Right lobe of liver (tissue), 6 donors: ENCODE data around the gene NDUFS4. TPM values are rescaled to one million over a fixed set of nuclear protein-coding genes. Genes with fewer than 3 reads are reported as not detected.
"Not testable (repeated sequence)": the region's sequence is repeated elsewhere in the genome, so short reads cannot be mapped to it uniquely, and the experiment has no call there.

Experiments used
- ATAC-seq, 4 donors: fragments of 200-7000 bp; cut with Tn5 transposase; one replicate each; pipeline ENCODE4 v1.9.1; 2020; ENCODE audit warnings: mild to moderate bottlenecking in 4 of 4, moderate library complexity in 4 of 4
- DNase-seq, 3 donors: peaks; one replicate each; pipeline ENCODE4 v3.0.0-alpha.2; 2020
- H3K27ac ChIP-seq, 3 donors: fragments of 200-600 bp; one replicate each; pipeline ENCODE4 v1.8.0; 2022
- H3K27me3 ChIP-seq, 2 donors: fragments of 200-600 bp; one replicate each; pipeline ENCODE4 v1.8.0; 2022
- H3K36me3 ChIP-seq, 4 donors: fragments of 200-600 bp; sonication (generic) in 1 of 4; one replicate each; pipeline versions ENCODE4 v1.5.1 to v1.8.0; 2017 to 2022; ENCODE audit warnings: control low read depth in 1 of 4
- H3K4me1 ChIP-seq, 4 donors: fragments of 200-600 bp; sonication (generic) in 1 of 4; one replicate each; pipeline versions ENCODE4 v1.5.1 to v1.8.0; 2017 to 2022; ENCODE audit warnings: control low read depth in 1 of 4
- H3K4me3 ChIP-seq, 3 donors: fragments of 200-600 bp; one replicate each; pipeline ENCODE4 v1.8.0; 2022
- H3K9me3 ChIP-seq, 4 donors: fragments of 200-600 bp; sonication (generic) in 1 of 4; one replicate each; pipeline versions ENCODE4 v1.5.1 to v1.8.0; 2017 to 2022; ENCODE audit warnings: control low read depth in 1 of 4
- POLR2A ChIP-seq: fragments of 450-650 bp; IDR thresholded peaks from one replicate; pipeline ENCODE4 v1.6.1; 2017; ENCODE audit warnings: antibody characterized with exemption, mild to moderate bottlenecking
- WGBS: methylation state at CpG from one replicate; pipeline ENCODE4 v1.1.6; 2018; ENCODE audit warnings: low coverage, low lambda C conversion rate; ENCODE audit not compliant: insufficient coverage; ENCODE audit errors: missing lambda C conversion rate; 5-methylcytosine and 5-hydroxymethylcytosine counted together
- intact Hi-C, 2 donors: fragments of 100-400 bp; cut with DNase I; formaldehyde crosslinking; loops; one replicate each; pipeline versions ENCODE4 v1.11.2 to v1.14.1; 2022
- total RNA-seq, 6 experiments: library from RNA; depleted of rRNA in 2 of 6; stranded (reverse); fragments of >200 nt in 2 of 6; fragmentation: NEBNext Ultra II Directional in 3 of 6; extraction: Animal tissue kit (Norgen Biotek cat#: 25700) in 3 of 6; gene quantifications; one replicate each; pipeline versions ENCODE4 v1.1.0 to v1.2.4, GENCODE V29; 2016 to 2023
- TF ChIP-seq, protein P1 (sequence below), 4 donors: fragments of 200-600 bp in 3 of 4; fragments of 450-650 bp in 1 of 4; IDR thresholded peaks; one replicate each; pipeline versions ENCODE4 v1.5.1 to v1.8.0; 2016 to 2022; ENCODE audit warnings: antibody characterized with exemption in 4 of 4, mild to moderate bottlenecking in 2 of 4
- donor health status: DM: no; HTN: yes; CAD: no.
- donor health status: DM: no; HTN: no; CAD: no.
- donor health status: DM: no; HTN: no; CAD: no.
- donor health status: DM: no; HTN: yes; CAD: no.
- donor health status: DM: no; HTN: yes; CAD: no.

The NDUFS4 gene
- total RNA-seq, 6 experiments from 2014 or later = 44.3 to 69.4 (median 48.8) TPM

DNA sequence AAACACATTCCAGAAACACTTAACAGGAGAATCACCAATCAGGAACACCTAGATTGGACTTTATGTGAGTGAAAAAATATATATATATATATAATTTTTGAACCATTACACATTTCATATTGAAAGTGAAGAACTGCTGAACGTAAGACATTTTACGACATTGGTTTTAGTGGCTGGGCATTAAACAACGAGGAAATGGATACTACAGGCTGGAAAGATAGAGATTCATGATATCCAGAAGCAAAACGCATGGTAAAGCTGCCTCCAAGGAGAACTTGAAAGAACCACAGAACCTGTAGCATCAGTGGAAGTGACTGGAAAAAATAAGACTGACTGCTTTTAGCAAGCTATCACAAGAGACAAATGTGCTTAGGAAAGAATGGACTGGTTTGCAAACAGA, 13.2 kb upstream of the NDUFS4 start:
- Histone ChIP-seq H3K4me1 (no peaks in the 10 kb centered on the region), H3K27me3 (no peaks in the 10 kb centered on the region), H3K4me3 (no peak overlapping the region), H3K27ac (no peak overlapping the region), H3K36me3 (no peaks in the 10 kb centered on the region), H3K9me3 (no peaks in the 10 kb centered on the region)
- intact Hi-C loops = no loop called here
- TF ChIP-seq, protein P1, sequence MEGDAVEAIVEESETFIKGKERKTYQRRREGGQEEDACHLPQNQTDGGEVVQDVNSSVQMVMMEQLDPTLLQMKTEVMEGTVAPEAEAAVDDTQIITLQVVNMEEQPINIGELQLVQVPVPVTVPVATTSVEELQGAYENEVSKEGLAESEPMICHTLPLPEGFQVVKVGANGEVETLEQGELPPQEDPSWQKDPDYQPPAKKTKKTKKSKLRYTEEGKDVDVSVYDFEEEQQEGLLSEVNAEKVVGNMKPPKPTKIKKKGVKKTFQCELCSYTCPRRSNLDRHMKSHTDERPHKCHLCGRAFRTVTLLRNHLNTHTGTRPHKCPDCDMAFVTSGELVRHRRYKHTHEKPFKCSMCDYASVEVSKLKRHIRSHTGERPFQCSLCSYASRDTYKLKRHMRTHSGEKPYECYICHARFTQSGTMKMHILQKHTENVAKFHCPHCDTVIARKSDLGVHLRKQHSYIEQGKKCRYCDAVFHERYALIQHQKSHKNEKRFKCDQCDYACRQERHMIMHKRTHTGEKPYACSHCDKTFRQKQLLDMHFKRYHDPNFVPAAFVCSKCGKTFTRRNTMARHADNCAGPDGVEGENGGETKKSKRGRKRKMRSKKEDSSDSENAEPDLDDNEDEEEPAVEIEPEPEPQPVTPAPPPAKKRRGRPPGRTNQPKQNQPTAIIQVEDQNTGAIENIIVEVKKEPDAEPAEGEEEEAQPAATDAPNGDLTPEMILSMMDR (IDR thresholded peaks at IDR 0.05) = no peak
- no peak for TF ChIP-seq POLR2A
- 82% methylated on average over 4 of the region's 4 CpGs for WGBS
- DNase-seq (no peak), ATAC-seq (no peak)

DNA sequence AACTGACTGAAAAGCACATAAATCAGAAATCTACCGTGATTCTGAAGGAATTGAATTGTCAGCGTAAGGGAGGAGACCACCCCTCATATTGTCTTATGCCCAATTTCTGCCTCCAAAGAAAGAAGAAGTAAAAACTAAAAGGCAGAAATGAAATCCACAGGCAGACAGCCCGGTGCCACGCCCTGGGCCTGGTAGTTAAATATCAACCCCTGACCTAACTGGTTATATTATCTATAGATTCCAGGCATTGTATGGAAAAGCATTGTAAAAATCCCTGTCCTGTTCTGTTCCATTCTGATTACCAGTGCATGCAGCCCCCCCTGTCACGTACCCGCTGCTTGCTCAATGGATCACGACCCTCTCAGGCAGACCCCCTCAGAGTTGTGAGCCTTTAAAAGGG, 11.9 kb upstream of the NDUFS4 start:
- DNase-seq, H3K4me3 ChIP-seq, H3K27me3 ChIP-seq, H3K9me3 ChIP-seq, intact Hi-C loops, H3K4me1 ChIP-seq, H3K36me3 ChIP-seq, H3K27ac ChIP-seq, ATAC-seq: not testable (repeated sequence)
- WGBS = 85% methylated on average over 6 of the region's 7 CpGs

DNA sequence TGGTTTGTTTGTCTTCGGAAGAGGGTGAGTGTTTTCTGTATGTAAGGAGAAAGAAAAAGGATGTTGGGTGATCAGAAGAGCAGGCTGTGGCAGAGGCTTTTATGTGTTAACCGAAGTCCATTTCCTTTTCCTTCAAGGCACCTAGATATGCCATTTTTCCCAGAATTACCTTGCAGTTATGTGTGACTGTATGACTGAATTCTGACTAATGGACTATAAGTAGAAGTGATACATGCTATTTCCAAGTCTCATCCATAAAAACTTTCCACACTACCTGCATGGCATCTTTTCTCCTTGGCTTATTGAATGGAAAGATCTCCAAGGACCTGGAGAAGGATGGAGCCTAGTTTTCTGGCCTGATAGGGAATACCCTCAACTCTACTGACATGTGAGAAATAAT, 10.6 kb upstream of the NDUFS4 start:
- Histone ChIP-seq H3K36me3 (no peaks in the 10 kb centered on the region), H3K27ac (no peak overlapping the region), H3K4me1 (no peaks in the 10 kb centered on the region), H3K4me3 (no peak overlapping the region), H3K9me3 (no peaks in the 10 kb centered on the region), H3K27me3 (no peaks in the 10 kb centered on the region)
- TF ChIP-seq, protein P1 (IDR thresholded peaks at IDR 0.05) = no peak
- TF ChIP-seq POLR2A = no peak
- DNase-seq (no peak), ATAC-seq (no peak)
- intact Hi-C loops = no loop called here
- 81% methylated on average over 2 of the region's 2 CpGs for WGBS

DNA sequence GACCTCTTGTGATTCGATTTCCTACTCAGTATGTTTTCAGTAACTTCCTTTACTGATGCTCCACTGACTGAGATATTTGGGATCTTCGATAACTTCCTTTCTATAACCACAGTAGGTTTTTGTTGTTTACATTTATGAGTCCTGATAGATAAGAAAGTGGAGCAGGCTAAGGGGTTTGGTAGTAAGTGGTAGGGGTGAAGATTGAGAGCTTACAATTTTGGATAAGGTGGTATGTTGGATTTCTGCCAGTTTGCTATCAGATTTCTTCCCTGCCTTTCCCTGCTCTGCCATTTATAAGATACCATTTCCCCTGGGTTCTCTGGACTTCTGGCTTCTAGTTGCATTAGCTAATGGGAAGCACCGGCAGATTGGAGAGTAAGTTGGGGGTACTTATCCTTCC, 7.9 kb upstream of the NDUFS4 start:
- DNase-seq (no peak), ATAC-seq (no peak)
- no peaks in the 10 kb centered on the region for H3K9me3 ChIP-seq
- no peaks in the 10 kb centered on the region for H3K27me3 ChIP-seq
- no peak overlapping the region for H3K27ac ChIP-seq
- WGBS = 60% methylated on average over 3 of the region's 3 CpGs
- no peaks in the 10 kb centered on the region for H3K36me3 ChIP-seq
- no peak overlapping the region for H3K4me3 ChIP-seq
- intact Hi-C loops = no loop called here
- no peak for TF ChIP-seq POLR2A
- TF ChIP-seq, protein P1 (IDR thresholded peaks at IDR 0.05) = no peak
- H3K4me1 ChIP-seq = no peaks in the 10 kb centered on the region

DNA sequence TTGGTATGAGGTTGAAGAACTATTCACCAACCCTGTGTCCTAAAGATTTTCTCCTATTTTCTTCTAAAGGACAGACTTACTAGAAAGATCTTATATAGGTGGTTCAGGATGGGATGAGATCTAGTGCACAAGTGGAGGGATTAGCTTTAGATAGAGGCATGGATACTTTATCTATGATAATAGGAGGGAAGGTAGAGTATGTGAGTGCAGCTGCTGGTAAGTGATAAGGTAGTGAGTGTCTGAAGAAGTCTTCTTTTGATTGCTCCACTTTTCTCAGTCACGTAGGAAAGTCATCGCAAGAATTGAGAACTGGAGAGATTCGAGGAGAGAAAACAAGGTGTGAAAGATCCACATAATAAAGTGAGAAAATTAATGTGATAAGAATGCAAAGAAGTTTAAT, 6.0 kb upstream of the NDUFS4 start:
- Histone ChIP-seq H3K4me1 (no peaks in the 10 kb centered on the region), H3K27ac (no peak overlapping the region), H3K36me3 (no peaks in the 10 kb centered on the region), H3K9me3 (no peaks in the 10 kb centered on the region), H3K27me3 (no peaks in the 10 kb centered on the region), H3K4me3 (no peak overlapping the region)
- no peak for DNase-seq
- no peak for TF ChIP-seq POLR2A
- TF ChIP-seq, protein P1 (IDR thresholded peaks at IDR 0.05) = no peak
- WGBS = 83% methylated on average over 3 of the region's 3 CpGs
- intact Hi-C loops = no loop called here
- no peak for ATAC-seq
